ENCODE results near the gene ITGA6.

ITGA6 gene

DNA sequence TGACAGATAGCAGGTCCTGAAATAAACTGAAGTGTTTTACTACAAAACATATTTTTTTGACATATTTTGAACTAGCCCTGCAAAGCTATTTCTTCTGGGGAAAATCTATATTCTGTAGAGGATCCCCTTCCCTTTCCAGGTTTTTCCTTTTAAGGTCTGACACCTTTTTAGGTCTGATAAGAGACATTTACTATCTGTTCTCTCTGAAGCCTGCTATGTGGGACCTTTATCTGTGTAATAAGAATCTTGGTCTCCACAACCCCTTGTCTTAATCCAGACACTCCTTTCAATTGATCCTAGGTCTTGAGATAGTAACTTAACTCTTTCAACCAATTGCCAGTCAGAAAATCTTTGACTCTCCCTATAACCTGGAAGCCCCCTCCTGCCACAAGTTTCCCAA, 123.0 kb downstream of the ITGA6 start:
- H3K27me3 ChIP-seq (ENCODE audit: insufficient read depth, low read depth) = no peaks in the 10 kb centered on the region
- no peaks in the 10 kb centered on the region for H3K36me3 ChIP-seq (ENCODE audit: insufficient read depth)
- H3K27ac ChIP-seq = no peak overlapping the region
- no peak overlapping the region for H3K4me2 ChIP-seq
- no peak overlapping the region for H2AFZ ChIP-seq (ENCODE audit: low read depth)
- no peak overlapping the region for H3K9ac ChIP-seq
- H3K4me3 ChIP-seq (IDR thresholded peaks at IDR 0.05; ENCODE audit: insufficient read depth, low read depth, low read length) = no peak overlapping the region
- no peaks in the 10 kb centered on the region for H4K20me1 ChIP-seq (ENCODE audit: insufficient read depth)
- TF ChIP-seq CTCF (conservative IDR thresholded peaks at IDR 0.05; ENCODE audit: low read depth, low read length) = no peak
- no peaks in the 10 kb centered on the region for H3K79me2 ChIP-seq (ENCODE audit: insufficient read depth, low read depth)
- peaks cover 31% of the 10 kb centered on the region for H3K4me1 ChIP-seq (ENCODE audit: low read depth, poor library complexity, severe bottlenecking)

DNA sequence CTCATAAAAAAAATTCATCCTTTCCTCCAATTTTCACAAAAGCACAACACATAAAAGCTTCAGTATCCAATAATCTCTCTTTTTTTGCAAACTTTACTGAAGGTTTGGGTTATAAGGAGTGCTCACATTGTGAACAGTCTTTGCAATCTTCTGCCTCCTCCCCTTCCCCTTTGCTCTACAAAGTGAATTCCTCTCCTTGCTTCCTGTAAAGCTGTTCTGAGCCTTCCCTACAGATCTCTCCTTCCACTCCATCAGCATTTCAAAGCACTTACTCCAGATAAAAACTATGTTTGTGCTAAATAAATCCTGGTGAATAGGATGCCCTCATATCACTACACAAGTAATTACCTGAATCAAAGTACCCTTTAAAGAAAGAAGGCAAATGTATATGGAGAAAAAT, 123.9 kb downstream of the ITGA6 start:
- H3K4me2 ChIP-seq = no peak overlapping the region
- peaks cover under 1% of the 10 kb centered on the region; the same call in 1 of the 2 replicates for H3K79me2 ChIP-seq (ENCODE audit: insufficient read depth, low read depth)
- no peaks in the 10 kb centered on the region for H4K20me1 ChIP-seq (ENCODE audit: insufficient read depth)
- no peaks in the 10 kb centered on the region for H3K36me3 ChIP-seq (ENCODE audit: insufficient read depth)
- H2AFZ ChIP-seq (ENCODE audit: low read depth) = no peak overlapping the region
- peaks cover 22% of the 10 kb centered on the region for H3K4me1 ChIP-seq (ENCODE audit: low read depth, poor library complexity, severe bottlenecking)
- no peak overlapping the region for H3K9ac ChIP-seq
- H3K4me3 ChIP-seq (IDR thresholded peaks at IDR 0.05; ENCODE audit: insufficient read depth, low read depth, low read length) = no peak overlapping the region
- no peak overlapping the region for H3K27ac ChIP-seq
- no peak for TF ChIP-seq CTCF (conservative IDR thresholded peaks at IDR 0.05; ENCODE audit: low read depth, low read length)
- no peaks in the 10 kb centered on the region for H3K27me3 ChIP-seq (ENCODE audit: insufficient read depth, low read depth)

DNA sequence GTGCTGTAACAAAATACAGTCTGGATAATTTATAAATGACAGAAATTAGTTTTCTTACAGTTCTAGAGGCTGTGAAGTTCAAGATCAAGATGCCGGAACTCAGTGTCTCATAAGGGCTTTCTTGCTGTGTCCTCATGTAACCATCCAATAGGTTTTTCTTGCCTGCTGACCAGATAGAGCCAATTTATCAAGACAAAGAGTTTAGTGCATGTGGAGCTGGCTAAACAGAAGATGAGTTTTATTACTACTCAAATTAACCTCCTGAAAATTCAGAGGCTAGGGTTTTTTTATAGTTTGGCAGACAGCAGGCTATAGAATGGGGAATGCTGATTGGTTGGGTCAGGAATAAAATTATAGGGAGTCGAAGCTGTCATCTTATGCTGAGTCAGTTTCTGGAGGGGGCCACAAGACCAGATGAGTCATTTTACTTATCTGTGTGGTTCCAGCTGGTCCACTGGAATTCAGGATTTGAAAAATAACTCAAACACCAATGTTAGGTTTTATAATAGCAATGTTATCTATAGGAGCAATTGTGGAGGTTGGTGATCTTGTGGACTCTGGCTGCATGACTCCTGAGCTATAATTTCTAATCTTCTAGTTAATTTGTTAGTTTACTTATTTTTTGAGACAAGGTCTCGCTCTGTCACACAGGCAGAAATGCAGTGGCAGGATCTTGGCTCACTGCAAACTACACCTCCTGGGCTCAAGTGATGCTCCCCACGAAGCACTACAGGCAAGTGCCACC, 125.3 kb downstream of the ITGA6 start:
- TF ChIP-seq CTCF (conservative IDR thresholded peaks at IDR 0.05; ENCODE audit: low read depth, low read length) = no peak

DNA sequence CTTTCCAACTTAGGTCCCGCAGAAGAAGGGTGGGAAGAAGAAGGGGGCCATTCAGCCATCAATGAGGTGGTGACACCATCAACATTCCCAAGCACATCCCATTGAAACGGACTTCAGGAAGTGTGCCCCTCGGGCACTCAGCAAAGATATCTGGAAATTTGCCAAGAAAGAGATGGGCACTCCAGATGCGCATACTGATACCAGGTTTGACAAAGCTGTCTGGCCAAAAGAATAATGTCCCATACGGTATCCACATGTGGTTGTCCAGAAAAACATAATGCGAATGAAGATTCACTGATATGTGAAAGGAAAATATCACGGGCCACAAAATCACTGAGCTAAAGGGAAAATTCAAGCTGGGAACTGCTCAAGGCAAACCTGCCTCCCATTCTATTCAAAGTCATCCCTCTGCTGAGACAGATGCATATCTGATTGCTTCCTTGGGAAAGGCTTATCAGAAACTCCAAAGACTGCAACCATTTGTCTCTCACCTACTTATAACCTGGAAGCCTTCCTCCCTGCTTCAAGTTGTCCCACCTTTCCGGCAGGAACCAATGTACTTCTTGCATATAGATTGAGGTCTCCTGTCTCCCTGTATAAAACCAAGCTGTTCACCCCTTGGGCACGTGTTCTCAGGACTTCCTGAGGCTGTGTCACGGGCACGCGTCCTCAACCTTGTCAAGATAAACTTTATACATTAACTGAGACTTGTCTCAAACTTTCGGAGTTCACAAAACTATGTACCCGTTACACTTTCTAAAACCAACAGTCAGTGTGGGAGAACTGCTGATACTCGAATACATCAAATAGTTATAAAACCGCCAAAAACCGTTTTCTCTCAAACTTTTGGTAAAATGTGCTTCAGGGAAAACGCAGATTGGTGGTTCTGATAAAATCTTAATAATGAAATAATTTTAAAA, 127.2 kb downstream of the ITGA6 start:
- H3K79me2 ChIP-seq (ENCODE audit: insufficient read depth, low read depth) = peaks cover 34% of the 10 kb centered on the region
- no peak for TF ChIP-seq CTCF (conservative IDR thresholded peaks at IDR 0.05; ENCODE audit: low read depth, low read length)
- H3K4me1 ChIP-seq (ENCODE audit: low read depth, poor library complexity, severe bottlenecking) = peaks cover 32% of the 10 kb centered on the region

More for the DNA sequence above, 125.3 kb downstream of the ITGA6 start:
- H3K4me2 ChIP-seq = no peak overlapping the region
- no peaks in the 10 kb centered on the region for H4K20me1 ChIP-seq (ENCODE audit: insufficient read depth)
- no peak overlapping the region for H3K9ac ChIP-seq
- no peaks in the 10 kb centered on the region for H3K36me3 ChIP-seq (ENCODE audit: insufficient read depth)
- H3K27me3 ChIP-seq (ENCODE audit: insufficient read depth, low read depth) = no peaks in the 10 kb centered on the region
- H3K79me2 ChIP-seq (ENCODE audit: insufficient read depth, low read depth) = peaks cover 15% of the 10 kb centered on the region
- no peak overlapping the region for H3K4me3 ChIP-seq (IDR thresholded peaks at IDR 0.05; ENCODE audit: insufficient read depth, low read depth, low read length)
- H2AFZ ChIP-seq (ENCODE audit: low read depth) = no peak overlapping the region
- H3K27ac ChIP-seq = no peak overlapping the region
- peaks cover 17% of the 10 kb centered on the region for H3K4me1 ChIP-seq (ENCODE audit: low read depth, poor library complexity, severe bottlenecking)

More for the DNA sequence above, 127.2 kb downstream of the ITGA6 start:
- Histone ChIP-seq H3K27me3 (ENCODE audit: insufficient read depth, low read depth) (no peaks in the 10 kb centered on the region), H2AFZ (ENCODE audit: low read depth) (peak overlapping the region; percentile 91), H3K9ac (peak overlapping the region; percentile 81; the same call in 1 of the 2 replicates), H3K4me2 (peak overlapping the region; percentile 57), H4K20me1 (ENCODE audit: insufficient read depth) (no peaks in the 10 kb centered on the region), H3K36me3 (ENCODE audit: insufficient read depth) (no peaks in the 10 kb centered on the region), H3K4me3 (IDR thresholded peaks at IDR 0.05; ENCODE audit: insufficient read depth, low read depth, low read length) (peak overlapping the region; percentile 58), H3K27ac (no peak overlapping the region)
